Measurements from ENCODE around the gene ZNF407. TPM values are rescaled to one million over a fixed set of nuclear protein-coding genes. Genes with fewer than 3 reads are reported as not detected.

The ZNF407 gene
- total RNA-seq, 1 experiment from 2014 or later = 7.6 TPM

- Histone ChIP-seq H3K4me3 (replicated peaks in 1 of 2; ENCODE audit: low read depth in 1 of 2, low read length in 2 of 2) (no peak overlapping the region), H3K4me1 (ENCODE audit: control insufficient read depth in 1 of 2, insufficient read depth in 2 of 2, low read length in 2 of 2) (peaks cover 0 to 4% of the 10 kb centered on the region in 2 experiments; a peak in 1 of 4 replicates), H3K27me3 (ENCODE audit: insufficient read depth, low read length) (no peaks in the 10 kb centered on the region), H2AFZ (ENCODE audit: low read depth, low read length, poor library complexity, severe bottlenecking) (no peak overlapping the region), H3K27ac (ENCODE audit: low read depth, low read length) (no peak overlapping the region), H3K9me2 (ENCODE audit: insufficient read depth) (no peaks in the 10 kb centered on the region), H4K20me1 (ENCODE audit: insufficient read depth) (no peaks in the 10 kb centered on the region), H3K79me2 (ENCODE audit: insufficient read depth, low read length) (no peaks in the 10 kb centered on the region), H3K9me3 (ENCODE audit: control insufficient read depth in 1 of 2, insufficient read depth in 1 of 2, low read depth in 1 of 2, low read length in 2 of 2) (no peaks in the 10 kb centered on the region), H3K9ac (ENCODE audit: low read length) (no peak overlapping the region), H3K36me3 (ENCODE audit: control insufficient read depth in 1 of 2, insufficient read depth in 2 of 2, low read length in 2 of 2) (no peaks in the 10 kb centered on the region), H3K4me2 (ENCODE audit: low read length) (no peak overlapping the region)
- ChIA-PET CTCF (no interaction called here), POLR2A (no interaction called here), RAD21 (ENCODE audit: low non-redundant PET in 1 of 2, low total read pairs in 2 of 2, uncharacterized antibody in 2 of 2, unreplicated experiment in 2 of 2) (no interaction called here)
- no peak for ATAC-seq
- intact Hi-C loops (cut with micrococcal nuclease) = loop anchor here (10.0 kb wide), 1 partner anchor 427 kb away; no protein-coding TSS in a partner anchor
- DNase-seq (ENCODE audit: low read depth, low spot score) = no peak
- BruUV-seq (replicated peaks) = no TSS peak
- TF ChIP-seq MAX (IDR thresholded peaks at IDR 0.05) (no peak), ELF1 (IDR thresholded peaks at IDR 0.05; ENCODE audit: borderline replicate concordance, low read depth) (no peak), ZFX (IDR thresholded peaks at IDR 0.05) (no peak), REST (IDR thresholded peaks at IDR 0.05; ENCODE audit: low read depth) (no peak), YY1 (IDR thresholded peaks at IDR 0.05; ENCODE audit: extremely low read depth, insufficient replicate concordance, low read depth, low read length) (no peak), JUND (IDR thresholded peaks at IDR 0.05) (no peak), EZH2 (IDR thresholded peaks at IDR 0.05) (no peak), ATF3 (IDR thresholded peaks at IDR 0.05) (no peak)
Measured at GRCh38 chr18:75047240-75047961, 449.7 kb downstream of the ZNF407 start.
